CD8-positive, alpha-beta memory T cell (primary cell): Measurements from ENCODE around the gene OR1A2. TPM values are rescaled to one million over a fixed set of nuclear protein-coding genes. Genes with fewer than 3 reads are reported as not detected.
A peak's percentile ranks its signal among the peaks of the same experiment; 100 is the strongest.
"Not testable (repeated sequence)": the region's sequence is repeated elsewhere in the genome, so short reads cannot be mapped to it uniquely, and the experiment has no call there.

Source experiments
- CTCF ChIA-PET: fragments of 350-600 bp; sonication (Branson Sonifier 250); formaldehyde crosslinking; loops from one replicate; lab custom pipeline; 2021; ENCODE audit warnings: antibody characterized with exemption; lab: Charles Lee
- POLR2A ChIA-PET: fragments of 350-600 bp; sonication (Branson Sonifier 250); formaldehyde crosslinking; loops from one replicate; lab custom pipeline; 2021; ENCODE audit warnings: antibody characterized with exemption; lab: Charles Lee
- DNase-seq, 5 donors: peaks; one replicate each; pipeline versions ENCODE4 v3.0.0 to v3.0.0-alpha.2; 2020 to 2022; ENCODE audit warnings: mixed read lengths in 1 of 5
- H3K27ac ChIP-seq: one replicate; pipeline ENCODE4 v1.7.0; 2013; ENCODE audit warnings: low read depth, mild to moderate bottlenecking, low read length, moderate library complexity
- H3K27me3 ChIP-seq: 2 replicates; pipeline ENCODE4 v1.7.0; 2013; ENCODE audit warnings: low read length, mild to moderate bottlenecking; ENCODE audit not compliant: insufficient read depth, poor library complexity, severe bottlenecking
- H3K36me3 ChIP-seq: 2 replicates; pipeline ENCODE4 v1.7.0; 2013; ENCODE audit warnings: mild to moderate bottlenecking, low read length, moderate library complexity; ENCODE audit not compliant: insufficient read depth
- H3K4me1 ChIP-seq: 2 replicates; pipeline ENCODE4 v1.7.0; 2013; ENCODE audit warnings: mild to moderate bottlenecking, low read length, moderate library complexity; ENCODE audit not compliant: insufficient read depth
- H3K4me3 ChIP-seq: 2 replicates; pipeline ENCODE4 v1.7.0; 2013; ENCODE audit warnings: mild to moderate bottlenecking, low read length
- H3K9me3 ChIP-seq: 2 replicates; pipeline ENCODE4 v1.7.0; 2013; ENCODE audit warnings: mild to moderate bottlenecking, low read length
- H3K27ac Mint-ChIP-seq, 8 donors: one replicate each; pipeline ENCODE4 v1.8.0; 2020 to 2021; ENCODE audit warnings: mixed read lengths in 8 of 8, mild to moderate bottlenecking in 6 of 8, inconsistent platforms in 3 of 8, moderate library complexity in 3 of 8
- H3K27me3 Mint-ChIP-seq, 2 donors: one replicate each; pipeline ENCODE4 v1.8.0; 2020 to 2021; ENCODE audit warnings: mixed read lengths in 2 of 2, mild to moderate bottlenecking in 1 of 2, moderate library complexity in 1 of 2
- H3K36me3 Mint-ChIP-seq, 3 donors: one replicate each; pipeline ENCODE4 v1.8.0; 2020 to 2021; ENCODE audit warnings: mixed read lengths in 3 of 3, inconsistent platforms in 1 of 3, mild to moderate bottlenecking in 1 of 3
- H3K4me1 Mint-ChIP-seq, 3 donors: one replicate each; pipeline ENCODE4 v1.8.0; 2020 to 2021; ENCODE audit warnings: mixed read lengths in 3 of 3, inconsistent platforms in 1 of 3, mild to moderate bottlenecking in 1 of 3
- H3K4me3 Mint-ChIP-seq, 7 donors: one replicate each; pipeline ENCODE4 v1.8.0; 2020 to 2021; ENCODE audit warnings: mixed read lengths in 7 of 7, mild to moderate bottlenecking in 6 of 7, moderate library complexity in 4 of 7, inconsistent platforms in 2 of 7
- H3K9me3 Mint-ChIP-seq, 5 donors: one replicate each; pipeline ENCODE4 v1.8.0; 2020 to 2022; ENCODE audit warnings: mixed read lengths in 5 of 5, mild to moderate bottlenecking in 3 of 5, moderate library complexity in 2 of 5, inconsistent platforms in 1 of 5
- polyA plus RNA-seq: library from polyadenylated mRNA; unstranded; fragments of 300-500 nt; fragmentation: Illumina TruSeq; gene quantifications from one replicate; pipeline ENCODE4 v1.2.3, GENCODE V29; 2021
- total RNA-seq, 2 experiments: library from RNA; stranded (reverse); gene quantifications; one replicate each; pipeline ENCODE4 v1.2.3, GENCODE V29; 2021

The OR1A2 gene
- total and polyA plus RNA-seq, 3 experiments from 2014 or later, result not detected

DNA sequence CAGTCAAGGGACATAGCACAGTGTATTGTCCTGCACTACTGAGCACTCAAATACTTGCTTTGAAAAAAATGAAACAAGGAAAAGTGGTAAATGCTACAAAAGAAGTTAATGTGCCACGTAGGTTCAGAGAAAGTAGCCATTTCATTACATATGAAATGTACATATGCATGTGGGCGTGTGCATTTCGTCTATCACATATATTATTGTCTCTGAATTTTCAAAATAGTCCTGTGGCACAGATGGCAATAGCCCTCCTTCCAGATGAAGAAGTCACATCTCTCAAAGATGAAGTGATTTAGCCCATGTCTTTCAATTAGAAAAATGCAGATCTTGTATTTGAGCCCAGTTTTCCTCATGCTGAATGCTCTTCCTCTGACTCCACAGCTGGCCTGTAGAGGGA, 22.7 kb downstream of the OR1A2 start:
- H3K27ac ChIP-seq, H3K4me3 ChIP-seq, H3K4me1 ChIP-seq, H3K36me3 Mint-ChIP-seq, CTCF ChIA-PET, H3K4me3 Mint-ChIP-seq, H3K36me3 ChIP-seq, POLR2A ChIA-PET, H3K9me3 ChIP-seq, H3K27ac Mint-ChIP-seq, DNase-seq, H3K27me3 ChIP-seq: not testable (repeated sequence)
- peaks cover 3 to 62% of the 10 kb centered on the region in 2 donors for H3K27me3 Mint-ChIP-seq
- peaks cover 0 to 18% (median 13%) of the 10 kb centered on the region in 5 donors for H3K9me3 Mint-ChIP-seq
- H3K4me1 Mint-ChIP-seq, result peaks cover 8 to 16% (median 11%) of the 10 kb centered on the region in 3 donors

- no peak overlapping the region for H3K4me3 ChIP-seq
Measured at GRCh38 chr17:3221850-3222249, 24.5 kb downstream of the OR1A2 start.

DNA sequence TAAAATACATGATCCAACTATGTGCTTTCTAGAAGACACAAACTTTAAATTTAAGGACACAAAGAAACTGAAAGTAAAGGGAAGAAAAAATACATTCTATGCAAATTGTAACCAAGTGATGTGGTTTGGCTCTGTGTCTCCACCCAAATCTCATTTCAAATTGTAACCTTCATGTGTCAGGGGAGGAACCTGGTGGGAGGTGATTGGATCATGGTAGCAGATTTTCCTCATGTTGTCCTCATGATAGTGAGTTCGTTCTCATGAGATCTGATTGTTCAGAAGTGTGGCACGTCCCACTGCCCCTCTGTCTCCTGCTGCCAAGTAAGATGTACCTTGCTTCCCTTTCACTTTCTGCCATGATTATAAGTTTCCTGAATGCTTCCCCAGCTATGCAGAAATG, 25.2 kb downstream of the OR1A2 start:
- Mint-ChIP-seq H3K36me3 (peaks cover 0 to 7% (median 2%) of the 10 kb centered on the region in 3 donors), H3K27ac (peak overlapping the region in 3 of 8 donors; percentile 28 to 76 (median 48)), H3K4me3 (peak overlapping the region in 6 of 7 donors; percentile 14 to 59 (median 48)), H3K27me3 (peaks cover 5 to 56% of the 10 kb centered on the region in 2 donors), H3K9me3 (peaks cover 0 to 14% (median 6%) of the 10 kb centered on the region in 5 donors), H3K4me1 (peaks cover 8 to 16% (median 11%) of the 10 kb centered on the region in 3 donors)
- H3K27me3 ChIP-seq, result no peaks in the 10 kb centered on the region
- CTCF ChIA-PET, result no interaction called here
- POLR2A ChIA-PET, result no interaction called here
- no peaks in the 10 kb centered on the region for H3K9me3 ChIP-seq
- no peak overlapping the region for H3K4me3 ChIP-seq
- no peak for DNase-seq
- H3K27ac ChIP-seq, result no peak overlapping the region
- H3K4me1 ChIP-seq, result no peaks in the 10 kb centered on the region
- no peaks in the 10 kb centered on the region for H3K36me3 ChIP-seq

More at GRCh38 chr17:3221850-3222249, 24.5 kb downstream of the OR1A2 start:
- Histone ChIP-seq H3K27ac (no peak overlapping the region), H3K4me1 (no peaks in the 10 kb centered on the region), H3K9me3 (no peaks in the 10 kb centered on the region), H3K36me3 (no peaks in the 10 kb centered on the region), H3K27me3 (no peaks in the 10 kb centered on the region)
- Mint-ChIP-seq H3K27me3 (peaks cover 3 to 58% of the 10 kb centered on the region in 2 donors), H3K27ac (peak overlapping the region in 2 of 8 donors; percentile 6 to 76), H3K9me3 (peaks cover 0 to 18% (median 12%) of the 10 kb centered on the region in 5 donors), H3K36me3 (peaks cover 0 to 7% (median 2%) of the 10 kb centered on the region in 3 donors), H3K4me1 (peaks cover 8 to 16% (median 11%) of the 10 kb centered on the region in 3 donors), H3K4me3 (peak overlapping the region in 2 of 7 donors; percentile 34 to 48)
- ChIA-PET POLR2A (no interaction called here), CTCF (no interaction called here)
- no peak for DNase-seq

DNA sequence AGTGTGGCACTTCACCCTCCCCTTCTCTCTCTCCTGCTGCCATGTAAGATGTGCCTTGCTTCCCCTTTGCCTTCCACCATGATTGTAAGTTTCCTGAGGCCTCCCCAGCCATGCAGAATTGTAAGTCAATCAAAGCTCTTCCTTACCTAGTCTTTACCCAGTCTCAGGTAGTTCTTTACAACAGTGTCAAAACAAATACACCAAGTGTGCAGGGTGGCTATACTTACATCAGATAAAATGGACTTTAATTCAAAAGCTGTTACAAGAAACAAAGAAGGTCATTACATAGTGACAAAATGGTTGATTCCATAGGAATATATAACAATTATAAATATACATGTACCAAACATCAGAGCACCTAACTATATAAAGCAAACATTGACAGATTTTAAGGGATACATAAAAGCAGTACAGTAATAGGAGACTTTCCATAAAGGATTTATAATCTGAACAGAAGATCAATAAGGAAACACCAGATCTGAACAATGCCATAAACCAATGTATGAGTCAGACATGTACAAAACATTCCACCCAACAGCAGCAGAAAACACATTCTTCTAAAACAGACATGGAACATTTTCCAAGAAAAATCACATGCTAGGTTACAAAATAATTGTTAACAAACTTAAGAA, 27.5 kb downstream of the OR1A2 start:
- POLR2A ChIA-PET, H3K4me3 Mint-ChIP-seq, H3K27ac Mint-ChIP-seq, H3K9me3 Mint-ChIP-seq, H3K27ac ChIP-seq, H3K36me3 ChIP-seq, DNase-seq, H3K9me3 ChIP-seq, CTCF ChIA-PET, H3K4me1 ChIP-seq, H3K4me3 ChIP-seq, H3K36me3 Mint-ChIP-seq, H3K27me3 ChIP-seq: not testable (repeated sequence)
- Mint-ChIP-seq H3K4me1 (peaks cover 8 to 16% (median 11%) of the 10 kb centered on the region in 3 donors), H3K27me3 (peaks cover 5 to 39% of the 10 kb centered on the region in 2 donors)

DNA sequence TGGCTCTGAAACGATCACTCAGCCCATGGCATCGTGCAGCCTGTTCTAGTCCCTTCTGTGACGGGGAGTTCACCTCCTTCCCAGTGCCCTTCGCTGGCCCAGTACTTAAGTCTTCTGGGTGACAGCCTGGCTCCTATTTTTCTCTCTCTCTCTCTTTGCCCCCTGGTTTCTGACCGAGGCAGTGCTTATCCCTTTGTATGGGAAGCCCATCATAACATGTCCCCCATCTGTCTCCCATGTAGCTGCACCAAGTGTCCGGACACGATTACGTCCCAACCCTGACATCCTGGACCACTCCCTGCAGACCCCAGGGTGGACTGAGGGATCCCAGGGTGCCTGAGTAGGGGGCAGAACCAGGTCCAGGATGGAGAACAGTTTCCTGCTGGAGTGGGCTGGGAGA, 35.0 kb downstream of the OR1A2 start:
- H3K36me3 ChIP-seq, H3K4me3 Mint-ChIP-seq, H3K4me3 ChIP-seq, POLR2A ChIA-PET, H3K27ac ChIP-seq, H3K4me1 ChIP-seq, H3K4me1 Mint-ChIP-seq, CTCF ChIA-PET, H3K36me3 Mint-ChIP-seq, H3K27ac Mint-ChIP-seq, H3K9me3 Mint-ChIP-seq, H3K27me3 Mint-ChIP-seq, H3K27me3 ChIP-seq, H3K9me3 ChIP-seq, DNase-seq: not testable (repeated sequence)

GRCh38 chr17:3238685-3239084, 41.4 kb downstream of the OR1A2 start:
- peak in 2 of 5 donors; percentile 10 to 23 for DNase-seq

DNA sequence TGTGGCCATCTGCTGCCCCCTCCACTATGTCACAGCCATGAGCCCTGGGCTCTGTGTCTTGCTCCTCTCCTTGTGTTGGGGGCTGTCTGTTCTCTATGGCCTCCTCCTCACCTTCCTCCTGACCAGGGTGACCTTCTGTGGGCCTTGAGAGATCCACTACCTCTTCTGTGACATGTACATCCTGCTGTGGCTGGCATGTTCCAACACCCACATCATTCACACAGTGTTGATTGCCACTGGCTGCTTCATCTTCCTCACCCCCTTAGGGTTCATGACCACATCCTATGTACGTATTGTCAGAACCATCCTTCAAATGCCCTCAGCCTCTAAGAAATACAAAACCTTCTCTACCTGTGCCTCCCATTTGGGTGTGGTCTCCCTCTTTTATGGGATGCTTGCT, 43.7 kb downstream of the OR1A2 start:
- H3K9me3 ChIP-seq, H3K27me3 ChIP-seq, H3K4me1 Mint-ChIP-seq, H3K4me1 ChIP-seq, H3K4me3 ChIP-seq, H3K27me3 Mint-ChIP-seq, H3K27ac ChIP-seq, H3K36me3 ChIP-seq, POLR2A ChIA-PET, H3K36me3 Mint-ChIP-seq, CTCF ChIA-PET, H3K9me3 Mint-ChIP-seq: not testable (repeated sequence)
- peak in 1 of 5 donors; percentile 14 for DNase-seq
- H3K27ac Mint-ChIP-seq, result peak overlapping the region in 3 of 8 donors; percentile 33 to 67 (median 35)
- peak overlapping the region in 1 of 7 donors; percentile 40 for H3K4me3 Mint-ChIP-seq

More at GRCh38 chr17:3238685-3239084, 41.4 kb downstream of the OR1A2 start:
- H3K9me3 ChIP-seq, CTCF ChIA-PET, POLR2A ChIA-PET, H3K27me3 ChIP-seq, H3K4me1 Mint-ChIP-seq, H3K4me3 Mint-ChIP-seq, H3K27ac ChIP-seq, H3K36me3 Mint-ChIP-seq, H3K4me1 ChIP-seq, H3K36me3 ChIP-seq, H3K4me3 ChIP-seq, H3K27ac Mint-ChIP-seq, H3K9me3 Mint-ChIP-seq, H3K27me3 Mint-ChIP-seq: not testable (repeated sequence)

DNA sequence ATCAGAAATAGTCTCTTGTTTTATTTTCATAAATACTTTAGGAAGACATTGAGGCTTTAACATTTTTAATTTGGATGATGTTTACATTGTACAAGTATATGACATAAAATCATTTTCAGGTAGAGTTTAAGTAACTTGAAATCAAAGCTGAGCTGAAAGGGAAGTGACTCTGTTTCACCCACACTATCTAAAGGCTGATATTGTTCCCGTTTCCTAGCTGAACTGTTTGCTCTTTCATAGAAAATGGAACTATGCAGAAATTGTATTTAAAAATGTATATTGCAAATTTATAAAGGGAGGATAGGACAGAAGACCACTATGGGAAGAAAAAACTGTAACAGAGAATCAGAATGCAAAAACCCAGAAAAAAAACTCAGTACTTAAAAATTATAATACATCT, 47.5 kb downstream of the OR1A2 start:
- H3K4me1 ChIP-seq, H3K27ac Mint-ChIP-seq, H3K36me3 Mint-ChIP-seq, DNase-seq, POLR2A ChIA-PET, H3K4me1 Mint-ChIP-seq, H3K27me3 Mint-ChIP-seq, H3K27me3 ChIP-seq, CTCF ChIA-PET, H3K4me3 Mint-ChIP-seq, H3K9me3 Mint-ChIP-seq, H3K9me3 ChIP-seq, H3K27ac ChIP-seq, H3K36me3 ChIP-seq, H3K4me3 ChIP-seq: not testable (repeated sequence)
